Chondrocyte (in vitro differentiated cells): ENCODE measurements around the gene TSPAN13. TPM values are rescaled to one million over a fixed set of nuclear protein-coding genes. Genes with fewer than 3 reads are reported as not detected.
"Not testable (repeated sequence)": the region's sequence is repeated elsewhere in the genome, so short reads cannot be mapped to it uniquely, and the experiment has no call there.

Source experiments
- DNase-seq: peaks from one replicate; pipeline ENCODE4 v3.0.0; 2021; ENCODE audit warnings: mixed read lengths, low spot score
- H3K27ac Mint-ChIP-seq: one replicate; pipeline ENCODE4 v1.8.0; 2021; ENCODE audit warnings: mild to moderate bottlenecking, moderate library complexity, mixed read lengths; ENCODE audit not compliant: unreplicated experiment
- H3K27me3 Mint-ChIP-seq: 2 replicates; pipeline ENCODE4 v1.8.0; 2021; ENCODE audit warnings: low read depth, mixed read lengths
- H3K36me3 Mint-ChIP-seq: 2 replicates; pipeline ENCODE4 v1.8.0; 2021; ENCODE audit warnings: low read depth, mixed read lengths
- H3K4me1 Mint-ChIP-seq: 2 replicates; pipeline ENCODE4 v1.8.0; 2021; ENCODE audit warnings: low read depth, mild to moderate bottlenecking, mixed read lengths
- H3K4me3 Mint-ChIP-seq: one replicate; pipeline ENCODE4 v1.8.0; 2021; ENCODE audit warnings: mild to moderate bottlenecking, moderate library complexity, mixed read lengths; ENCODE audit not compliant: unreplicated experiment
- H3K9me3 Mint-ChIP-seq: 2 replicates; pipeline ENCODE4 v1.8.0; 2021; ENCODE audit warnings: low read depth, mixed read lengths
- CTCF ChIP-seq: fragments of 200-600 bp; sonication (generic); IDR thresholded peaks from 2 replicates; pipeline ENCODE4 v1.5.0; 2021; ENCODE audit warnings: antibody characterized with exemption, mild to moderate bottlenecking, moderate library complexity
- total RNA-seq: library from RNA; stranded (reverse); gene quantifications from 3 replicates; pipeline ENCODE4 v1.2.1, GENCODE V29; 2021

The TSPAN13 gene
- total RNA-seq, 1 donor from 2014 or later: 21.0 TPM

- H3K27me3 Mint-ChIP-seq: no peaks in the 10 kb centered on the region
- DNase-seq: no peak
- no peak overlapping the region for H3K27ac Mint-ChIP-seq
- TF ChIP-seq CTCF: no peak
- H3K4me1 Mint-ChIP-seq: no peaks in the 10 kb centered on the region
- no peak overlapping the region for H3K4me3 Mint-ChIP-seq
- peaks cover 2% of the 10 kb centered on the region for H3K9me3 Mint-ChIP-seq
- no peaks in the 10 kb centered on the region for H3K36me3 Mint-ChIP-seq
Observed at GRCh38 chr7:16762177-16762576, 8.6 kb downstream of the TSPAN13 start.

GRCh38 chr7:16764942-16765341 is 11.4 kb downstream of the TSPAN13 start:
- no peak overlapping the region for H3K27ac Mint-ChIP-seq
- peaks cover 2% of the 10 kb centered on the region for H3K9me3 Mint-ChIP-seq
- no peaks in the 10 kb centered on the region for H3K27me3 Mint-ChIP-seq
- H3K36me3 Mint-ChIP-seq: no peaks in the 10 kb centered on the region
- H3K4me3 Mint-ChIP-seq: no peak overlapping the region
- no peak for TF ChIP-seq CTCF
- no peaks in the 10 kb centered on the region for H3K4me1 Mint-ChIP-seq
- no peak for DNase-seq

GRCh38 chr7:16765436-16765859 is 11.9 kb downstream of the TSPAN13 start:
- Mint-ChIP-seq H3K4me1 (peaks cover under 1% of the 10 kb centered on the region), H3K36me3 (no peaks in the 10 kb centered on the region), H3K27ac (no peak overlapping the region), H3K4me3 (no peak overlapping the region), H3K27me3 (no peaks in the 10 kb centered on the region), H3K9me3 (peaks cover 2% of the 10 kb centered on the region)
- TF ChIP-seq CTCF: no peak
- DNase-seq: no peak

GRCh38 chr7:16769994-16770393 is 16.4 kb downstream of the TSPAN13 start:
- DNase-seq, H3K9me3 Mint-ChIP-seq, H3K4me3 Mint-ChIP-seq, H3K36me3 Mint-ChIP-seq, H3K4me1 Mint-ChIP-seq, H3K27ac Mint-ChIP-seq, H3K27me3 Mint-ChIP-seq: not testable (repeated sequence)

GRCh38 chr7:16770657-16771329 is 17.2 kb downstream of the TSPAN13 start:
- DNase-seq: no peak
- Mint-ChIP-seq H3K9me3 (no peaks in the 10 kb centered on the region), H3K27ac (no peak overlapping the region), H3K27me3 (no peaks in the 10 kb centered on the region), H3K4me1 (peaks cover 8% of the 10 kb centered on the region), H3K36me3 (peaks cover 2% of the 10 kb centered on the region), H3K4me3 (no peak overlapping the region)
- no peak for TF ChIP-seq CTCF

GRCh38 chr7:16773326-16773725 is 19.8 kb downstream of the TSPAN13 start:
- H3K4me1 Mint-ChIP-seq: peaks cover 8% of the 10 kb centered on the region
- peaks cover 2% of the 10 kb centered on the region for H3K36me3 Mint-ChIP-seq

More at GRCh38 chr7:16773326-16773725, 19.8 kb downstream of the TSPAN13 start:
- Mint-ChIP-seq H3K27ac (no peak overlapping the region), H3K4me3 (no peak overlapping the region), H3K9me3 (no peaks in the 10 kb centered on the region), H3K27me3 (no peaks in the 10 kb centered on the region)
- no peak for DNase-seq
- no peak for TF ChIP-seq CTCF
